GM18867 (cell line): ENCODE data around the gene SH3RF3.

Experiments used
- ATAC-seq: cut with Tn5 transposase; IDR thresholded peaks from one replicate; pipeline ENCODE4 v1.9.1; 2021; ENCODE audit warnings: mild to moderate bottlenecking, moderate library complexity; ENCODE audit not compliant: unreplicated experiment

SH3RF3 gene

DNA sequence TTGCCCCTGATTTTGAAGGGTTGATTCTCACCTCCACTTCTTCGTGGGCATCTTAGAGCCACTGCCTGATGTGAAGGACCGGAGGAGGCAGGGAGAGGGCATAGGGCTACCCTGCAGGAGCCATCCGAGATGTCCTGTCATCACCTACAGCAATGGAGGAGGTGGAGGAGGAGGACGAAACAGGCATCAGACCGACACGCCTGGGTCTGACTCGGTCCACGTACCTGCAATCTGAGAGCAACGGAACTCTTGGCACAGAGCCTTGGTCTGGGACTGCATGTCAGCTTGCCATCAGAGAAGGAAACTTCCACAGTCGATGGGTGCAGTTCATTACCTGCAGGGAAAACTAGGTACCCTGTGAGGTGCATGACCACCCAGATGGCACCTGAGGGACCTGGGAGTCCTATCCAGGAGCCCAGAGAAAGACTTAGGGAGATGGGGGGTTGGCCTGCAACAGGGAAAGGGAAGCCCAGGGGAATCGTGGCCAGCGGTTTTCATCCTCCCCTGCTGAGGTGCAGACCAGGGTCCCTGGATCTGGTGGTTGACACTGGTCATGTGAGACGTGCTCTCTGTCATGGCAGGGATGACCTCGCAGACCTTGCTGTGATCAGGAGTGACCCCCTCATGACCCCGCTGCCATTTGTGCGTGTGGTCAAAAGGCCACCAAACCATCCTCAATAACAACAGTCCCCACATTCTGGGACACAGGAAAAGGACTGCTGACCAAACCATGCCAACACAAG lies 293.9 kb downstream of the SH3RF3 start:
- no peak for ATAC-seq

DNA sequence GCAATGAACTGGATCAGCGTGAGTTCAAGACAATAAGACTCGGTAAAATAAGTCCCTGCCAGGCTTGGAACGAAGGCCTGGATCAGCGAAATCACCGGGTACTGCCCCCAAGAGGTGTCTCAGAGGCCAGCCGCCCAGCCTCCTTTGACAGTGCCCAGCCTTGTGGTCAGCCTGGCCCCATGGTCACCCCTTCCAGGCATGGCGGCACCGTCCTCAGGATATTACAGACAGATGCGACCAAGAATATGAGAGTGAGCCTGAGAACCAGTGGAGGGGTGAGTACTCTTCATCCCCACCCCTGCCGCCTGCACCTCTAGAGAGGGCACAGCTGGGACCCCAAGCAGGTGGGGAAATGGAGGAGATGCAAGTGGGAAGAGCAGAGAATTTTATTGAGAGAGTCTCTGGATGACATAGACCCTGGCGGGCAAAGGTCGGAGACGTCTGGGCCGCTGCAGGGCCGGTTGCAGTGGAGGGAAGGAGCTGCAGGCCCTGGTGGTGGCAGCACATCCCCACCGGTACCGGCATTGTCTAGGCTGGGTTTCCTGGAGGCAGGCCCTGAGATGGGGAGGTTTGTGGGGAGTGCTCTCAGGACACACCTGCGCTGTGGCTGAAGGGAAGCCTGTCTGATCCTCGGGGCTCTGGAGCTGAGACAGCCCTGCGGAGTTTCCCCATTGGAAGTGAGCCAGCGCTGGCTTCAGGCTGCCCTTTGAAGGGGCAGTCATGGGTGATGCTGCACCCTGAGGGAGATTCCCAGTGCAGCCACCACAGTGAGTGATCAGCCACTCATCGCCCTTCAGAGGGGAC lies 294.8 kb downstream of the SH3RF3 start:
- ATAC-seq: no peak

DNA sequence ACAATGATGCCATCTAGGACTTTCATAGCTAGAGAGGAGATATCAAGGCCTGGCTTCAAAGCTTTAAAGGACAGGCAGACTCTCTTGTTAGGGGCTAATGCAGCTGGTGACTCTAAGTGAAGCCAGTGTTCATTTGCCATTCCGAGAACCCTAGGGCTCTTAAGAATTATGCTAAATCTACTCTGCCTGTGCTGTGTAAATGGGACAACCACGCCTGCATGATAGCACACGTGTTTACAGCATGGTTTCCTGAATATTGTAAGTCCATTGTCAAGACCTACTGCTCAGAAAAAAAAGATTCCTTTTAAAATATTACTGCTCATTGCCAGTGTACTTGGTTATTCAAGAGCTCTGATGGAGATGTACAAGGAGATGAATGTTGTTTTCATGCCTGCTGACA lies 296.4 kb downstream of the SH3RF3 start:
- ATAC-seq: no peak

DNA sequence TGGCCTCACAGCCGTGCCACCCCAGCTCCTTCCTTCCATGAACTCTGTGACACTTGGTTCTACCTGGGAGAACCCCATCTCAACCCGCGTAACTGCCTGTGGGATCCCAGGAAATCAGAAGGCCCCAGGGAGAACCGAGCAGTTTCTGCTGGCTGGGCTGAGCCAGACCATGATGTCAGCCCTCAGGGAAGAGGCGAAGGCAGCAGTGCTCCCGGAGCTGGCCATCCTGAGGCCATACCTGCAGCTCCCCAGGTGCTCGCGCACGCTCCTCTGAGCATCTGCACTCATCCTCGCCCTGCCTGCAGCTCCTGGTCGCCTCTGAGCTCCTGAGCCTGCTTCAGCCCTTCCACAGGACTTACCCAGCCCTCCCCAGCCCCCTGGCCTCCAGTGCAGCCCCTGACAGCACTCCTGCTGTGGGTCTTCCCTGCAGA lies 298.7 kb downstream of the SH3RF3 start:
- no peak for ATAC-seq

DNA sequence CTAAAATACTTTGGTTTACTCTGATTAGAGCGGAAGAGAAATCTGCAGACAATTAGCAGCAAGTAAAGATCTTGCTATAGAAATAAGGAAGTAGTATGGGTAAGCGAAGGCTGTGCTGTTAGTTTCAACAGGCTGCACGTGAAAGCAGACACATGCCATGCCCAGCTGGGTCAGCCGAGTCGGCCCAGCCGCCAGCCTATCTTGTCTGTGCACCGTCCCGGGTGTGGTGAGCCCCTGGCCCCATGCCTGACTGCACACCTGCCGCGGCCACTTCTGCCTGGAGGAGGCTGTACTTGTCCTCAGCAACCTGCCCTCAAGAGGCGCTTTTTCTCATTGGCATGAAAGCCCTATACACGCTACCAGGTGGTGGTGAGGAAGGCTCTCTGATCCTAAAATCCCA lies 299.3 kb downstream of the SH3RF3 start:
- no peak for ATAC-seq

DNA sequence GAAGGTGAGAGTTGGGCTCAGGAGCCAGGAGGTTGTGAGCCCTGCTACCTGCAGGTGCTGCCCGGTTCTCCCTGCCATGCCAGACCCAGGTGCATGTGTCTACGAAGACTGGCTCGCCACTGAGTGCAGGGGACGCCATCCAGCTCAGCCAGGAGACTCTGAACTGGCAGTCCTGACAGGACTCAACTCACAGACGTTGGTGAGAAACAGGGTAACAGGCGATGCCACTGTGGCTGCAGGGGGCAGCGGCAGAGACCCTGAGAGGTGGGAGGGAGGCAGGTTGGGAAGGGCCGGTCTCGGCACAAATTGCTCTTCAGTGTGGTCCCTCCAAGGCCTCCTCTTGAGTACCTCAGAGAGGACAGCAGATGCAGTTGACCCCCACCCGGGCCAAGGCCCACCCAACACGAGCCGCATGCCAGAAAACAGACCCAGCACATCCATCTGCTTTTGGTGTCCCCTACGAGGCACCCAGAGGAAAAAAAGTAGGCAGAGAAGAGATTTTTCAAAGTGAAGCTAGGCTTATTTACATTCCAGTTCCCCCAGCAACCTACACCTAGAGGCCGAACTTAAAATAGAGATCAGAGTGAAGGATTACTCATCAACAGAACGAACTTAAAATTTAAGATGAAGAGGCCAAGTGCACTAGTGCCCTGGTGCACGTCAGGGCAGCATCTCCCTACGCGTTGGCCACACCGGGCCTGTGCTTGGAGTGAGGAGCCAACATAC lies 300.0 kb downstream of the SH3RF3 start:
- ATAC-seq: no peak

DNA sequence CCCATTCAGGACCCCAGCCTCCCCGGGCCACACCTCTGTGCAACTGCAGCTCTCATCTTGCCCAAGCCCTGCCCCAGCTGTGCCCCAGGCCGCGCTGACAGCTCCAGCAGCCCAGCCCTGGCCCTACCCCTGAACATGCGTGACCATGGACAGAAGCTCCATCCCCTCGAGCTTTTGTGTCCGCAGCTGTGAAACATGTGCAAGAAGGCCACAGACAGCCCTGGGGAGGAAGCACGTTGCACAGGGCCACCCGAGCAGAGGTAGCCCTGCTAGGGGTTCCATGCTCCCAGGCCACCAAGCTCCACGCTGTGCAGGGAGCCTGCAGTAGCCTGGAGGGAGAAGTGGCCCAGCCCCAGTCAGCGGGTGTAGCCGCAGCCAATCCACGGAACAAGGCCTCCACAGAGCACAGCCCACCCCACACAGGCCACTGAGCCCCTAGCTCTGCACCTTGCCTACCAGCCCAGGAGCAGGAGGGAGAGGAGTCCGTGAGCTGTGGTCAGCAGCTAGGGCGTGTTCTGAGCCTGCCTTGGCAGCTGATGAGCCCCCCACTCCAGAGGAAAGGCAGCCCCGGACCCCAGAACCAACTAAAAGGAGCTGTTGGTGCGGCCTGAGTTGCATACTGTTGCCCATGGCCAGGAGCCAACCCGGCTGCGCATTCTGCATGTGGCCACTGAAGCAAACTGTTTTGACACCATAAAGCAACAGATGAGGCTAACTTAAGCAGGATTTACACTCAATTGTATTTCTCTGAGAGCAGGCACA lies 300.7 kb downstream of the SH3RF3 start:
- ATAC-seq: no peak

DNA sequence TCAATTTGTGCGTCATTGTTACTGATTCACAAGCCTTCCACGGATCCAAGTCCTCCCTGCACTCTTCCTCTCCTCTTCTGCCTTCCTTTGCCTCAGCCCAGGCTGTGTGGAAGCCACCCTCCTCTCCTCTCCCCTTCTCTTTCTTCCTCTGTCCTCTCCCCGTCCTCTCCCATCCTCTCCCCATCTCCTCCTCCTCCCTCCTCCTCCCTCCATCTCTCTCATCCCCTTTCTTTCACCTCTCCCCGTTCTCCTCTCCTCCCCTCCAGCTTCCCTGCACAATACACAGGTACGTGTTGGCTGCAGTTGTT lies 301.3 kb downstream of the SH3RF3 start:
- ATAC-seq: no peak

DNA sequence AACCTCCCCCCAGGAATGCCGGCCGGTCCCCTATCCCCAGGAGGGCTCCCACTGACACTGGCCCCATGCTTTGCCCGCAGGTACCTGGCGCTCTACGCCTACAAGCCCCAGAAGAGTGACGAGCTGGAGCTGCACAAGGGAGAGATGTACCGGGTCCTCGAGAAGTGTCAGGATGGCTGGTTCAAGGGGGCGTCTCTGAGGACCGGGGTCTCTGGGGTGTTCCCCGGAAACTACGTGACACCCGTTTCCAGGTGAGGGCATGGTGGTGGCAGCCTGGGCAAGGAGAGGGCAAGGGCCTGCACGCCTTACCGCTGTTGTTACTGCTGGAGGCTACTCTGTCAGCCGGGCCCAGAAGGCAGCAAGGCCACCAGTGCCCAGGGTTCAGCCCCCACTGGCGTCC lies 303.4 kb downstream of the SH3RF3 start:
- ATAC-seq: no peak

DNA sequence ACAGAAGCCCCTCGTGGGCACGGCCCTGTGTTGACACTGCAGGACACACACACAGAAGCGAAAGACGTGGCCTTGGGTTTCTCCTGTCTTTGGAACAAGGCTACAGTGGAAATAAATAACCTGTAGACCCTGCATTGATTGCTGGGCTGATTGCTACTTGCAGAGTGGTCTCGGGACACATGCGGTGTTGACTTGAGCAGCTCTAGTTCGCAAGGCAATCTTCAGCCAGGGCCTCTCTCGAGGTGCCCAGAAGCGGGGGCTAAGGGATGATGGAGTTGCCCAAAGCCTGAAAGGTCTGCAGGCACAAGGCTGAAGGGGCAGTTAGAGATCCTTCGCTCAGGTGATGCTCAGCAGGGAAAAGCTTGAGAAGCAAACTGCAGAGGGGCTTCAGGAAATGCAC lies 304.5 kb downstream of the SH3RF3 start:
- no peak for ATAC-seq

DNA sequence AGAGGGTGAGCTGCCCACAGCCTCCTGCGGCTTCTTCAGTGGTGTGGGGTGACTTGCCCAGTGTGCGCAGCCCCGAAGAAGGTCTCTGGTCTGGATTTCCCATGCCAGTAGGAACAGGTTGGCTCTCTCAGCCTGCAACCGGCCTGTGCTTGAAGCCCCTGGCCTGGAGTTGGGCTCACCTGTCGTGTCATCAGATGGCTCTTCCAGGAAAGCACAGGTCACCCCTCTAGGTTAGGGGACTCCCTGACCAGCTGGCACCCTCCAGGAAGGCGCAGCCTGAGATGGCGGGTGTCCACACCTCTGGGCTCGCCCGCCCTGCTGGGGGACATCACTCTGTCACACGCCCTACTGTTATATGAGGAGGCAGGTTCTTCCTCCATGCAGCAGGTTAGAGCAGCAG lies 304.9 kb downstream of the SH3RF3 start:
- no peak for ATAC-seq

DNA sequence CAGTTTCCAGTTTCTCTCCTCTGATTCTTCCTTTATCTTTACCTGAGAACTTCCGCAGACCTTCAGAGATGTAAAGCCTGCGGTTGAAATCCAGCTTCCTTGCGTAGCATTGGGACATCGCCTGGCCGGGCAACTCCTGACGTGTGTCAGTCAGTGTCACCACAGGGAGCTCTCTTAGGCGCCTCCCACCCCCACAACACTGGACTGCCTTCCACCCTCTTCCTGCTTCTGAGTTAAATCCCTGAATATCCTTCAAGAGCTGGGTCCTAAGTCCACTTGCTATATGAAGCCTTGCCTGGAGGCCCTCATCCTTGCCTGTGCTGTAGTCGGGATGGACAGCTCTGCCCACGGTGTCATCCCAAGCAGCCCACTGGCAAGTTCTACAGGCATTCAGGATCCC lies 305.3 kb downstream of the SH3RF3 start:
- no peak for ATAC-seq

DNA sequence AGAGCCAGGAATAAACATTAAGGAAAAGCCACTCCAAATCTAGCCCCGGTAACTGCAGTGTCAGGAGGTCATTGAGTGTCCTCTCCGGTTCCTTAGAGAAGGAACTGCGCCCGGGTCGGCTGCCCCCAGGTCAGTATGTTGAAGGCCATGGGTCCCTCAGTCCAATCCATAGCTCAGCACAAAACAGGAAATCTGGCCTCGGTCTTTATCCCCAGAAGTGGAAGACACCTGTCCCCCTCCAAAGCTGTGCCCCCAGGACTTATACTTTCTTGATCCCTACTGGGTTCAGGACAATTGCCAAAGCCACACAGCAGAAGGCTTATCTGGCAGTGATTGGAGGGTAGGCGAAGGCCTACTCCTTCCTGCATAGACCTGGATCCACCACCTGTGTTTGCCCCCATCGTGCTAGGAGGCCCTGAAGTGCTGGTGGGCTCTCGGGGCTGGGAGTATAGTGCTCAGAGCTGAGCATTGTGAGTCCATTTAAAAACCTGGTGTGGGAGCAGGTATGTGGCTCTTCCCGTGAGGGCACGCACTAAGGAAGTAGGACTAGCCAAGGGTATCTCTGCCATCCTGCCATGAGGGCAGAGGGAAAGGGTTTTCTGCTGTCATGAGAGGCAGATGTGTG lies 306.2 kb downstream of the SH3RF3 start:
- no peak for ATAC-seq

DNA sequence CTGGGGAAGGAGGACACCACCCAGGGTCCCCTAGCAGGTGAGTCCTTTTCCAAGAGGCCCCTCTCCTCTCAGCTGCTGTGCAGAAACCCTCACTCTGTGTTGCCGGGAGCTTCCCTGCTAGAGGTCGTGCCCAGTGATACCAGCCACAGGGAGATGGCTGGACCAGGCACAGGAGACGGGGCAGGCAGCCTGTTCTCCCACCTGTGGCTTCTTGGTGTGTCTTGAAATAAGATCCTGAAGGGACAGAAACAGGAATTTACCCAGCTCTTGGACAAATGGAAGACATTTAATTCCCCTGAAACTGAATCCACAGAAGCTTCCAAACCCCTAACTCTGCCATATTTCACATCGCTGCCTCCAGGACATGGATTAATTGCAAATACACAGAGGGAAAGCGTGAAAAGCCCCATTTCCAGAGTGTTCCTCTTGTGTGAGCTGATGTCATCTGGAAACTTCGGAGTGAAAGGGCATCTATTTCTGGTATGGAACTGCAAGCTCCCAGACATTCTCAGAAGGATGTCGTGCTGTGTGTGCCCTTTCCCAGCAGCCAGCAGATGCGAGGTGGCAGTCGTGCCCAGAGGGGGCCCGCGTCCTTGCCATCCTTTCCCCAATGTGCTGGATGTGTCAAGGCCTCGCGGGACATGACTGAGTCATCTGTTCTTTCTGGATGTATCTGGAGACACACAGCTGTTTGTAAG lies 307.0 kb downstream of the SH3RF3 start:
- no peak for ATAC-seq

DNA sequence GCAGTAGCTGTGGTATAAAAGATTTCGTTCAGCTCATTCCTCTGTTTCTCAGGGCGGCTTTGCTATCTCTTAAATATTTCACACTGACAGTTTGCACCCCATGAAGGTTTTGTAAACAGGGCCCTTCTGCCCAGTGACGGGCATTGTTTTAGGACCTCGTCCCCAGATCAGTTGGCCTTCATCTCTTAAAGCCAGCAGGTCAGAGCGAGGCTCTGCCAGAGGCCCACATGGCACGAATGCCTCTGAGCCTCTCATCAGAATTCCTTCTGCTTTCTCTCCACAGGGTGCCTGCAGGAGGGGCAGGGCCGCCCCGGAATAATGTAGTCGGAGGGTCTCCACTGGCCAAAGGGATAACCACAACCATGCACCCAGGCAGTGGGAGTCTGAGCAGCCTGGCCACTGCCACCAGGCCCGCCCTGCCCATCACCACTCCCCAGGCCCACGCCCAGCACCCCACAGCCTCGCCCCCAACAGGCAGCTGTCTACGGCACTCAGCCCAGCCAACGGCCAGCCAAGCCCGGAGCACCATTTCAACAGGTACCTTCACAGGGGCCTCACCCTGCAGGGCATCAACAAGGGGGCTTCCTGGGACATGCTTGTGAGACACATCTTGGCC lies 307.7 kb downstream of the SH3RF3 start:
- ATAC-seq: no peak

DNA sequence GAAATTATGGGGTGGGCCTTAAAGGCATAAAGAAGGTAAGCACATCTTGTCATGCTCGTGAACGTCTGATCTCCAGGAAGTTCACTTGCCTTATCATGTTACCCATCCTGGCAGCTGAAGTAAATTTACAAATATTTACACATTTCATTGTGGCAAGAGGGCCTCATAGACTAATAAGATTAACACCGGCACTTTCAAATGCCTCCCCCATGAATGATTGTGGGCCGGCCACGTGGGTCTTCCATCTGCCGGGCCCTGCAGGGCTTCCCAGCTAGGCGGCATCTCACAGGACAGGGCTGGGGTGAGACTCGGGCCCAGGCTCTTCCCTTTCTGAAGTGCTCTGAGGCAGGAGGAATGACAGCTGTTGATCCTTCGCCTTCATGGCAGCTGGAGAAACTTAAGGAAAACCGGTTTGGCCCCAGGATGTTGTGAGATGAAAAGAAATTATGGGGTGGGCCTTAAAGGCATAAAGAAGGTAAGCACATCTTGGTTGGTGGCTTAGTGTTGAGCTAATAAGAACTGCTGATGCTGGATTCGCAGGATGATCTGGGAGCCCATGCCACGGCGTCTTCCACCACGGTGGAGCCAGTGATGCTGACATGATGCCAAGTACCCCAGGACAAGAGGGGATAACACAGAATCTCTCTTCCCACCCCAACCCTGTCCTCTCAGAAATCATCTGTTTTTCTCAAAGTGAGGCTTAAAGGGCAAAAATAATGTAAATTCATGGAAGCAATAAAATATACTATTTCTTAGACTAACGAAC lies 308.5 kb downstream of the SH3RF3 start:
- no peak for ATAC-seq

DNA sequence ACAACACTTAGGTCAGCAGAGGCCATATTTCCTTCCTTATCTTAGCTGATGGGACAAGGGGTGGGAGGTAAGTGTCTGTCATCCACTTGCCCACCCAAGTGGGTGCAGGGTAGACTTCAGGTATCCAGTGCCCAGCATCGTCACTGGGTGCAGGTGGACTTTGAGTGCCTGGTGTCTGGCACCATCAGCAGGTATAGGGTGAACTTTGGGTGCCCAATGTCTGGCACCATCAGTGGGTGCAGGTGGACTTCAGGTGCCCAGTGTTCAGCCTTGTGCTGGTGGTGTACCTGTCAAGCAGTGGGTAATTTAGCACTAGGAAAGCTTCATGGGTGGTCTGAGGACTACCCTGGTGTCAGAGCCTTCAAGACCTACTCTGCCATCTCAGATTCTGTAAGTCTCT lies 309.1 kb downstream of the SH3RF3 start:
- ATAC-seq: no peak

DNA sequence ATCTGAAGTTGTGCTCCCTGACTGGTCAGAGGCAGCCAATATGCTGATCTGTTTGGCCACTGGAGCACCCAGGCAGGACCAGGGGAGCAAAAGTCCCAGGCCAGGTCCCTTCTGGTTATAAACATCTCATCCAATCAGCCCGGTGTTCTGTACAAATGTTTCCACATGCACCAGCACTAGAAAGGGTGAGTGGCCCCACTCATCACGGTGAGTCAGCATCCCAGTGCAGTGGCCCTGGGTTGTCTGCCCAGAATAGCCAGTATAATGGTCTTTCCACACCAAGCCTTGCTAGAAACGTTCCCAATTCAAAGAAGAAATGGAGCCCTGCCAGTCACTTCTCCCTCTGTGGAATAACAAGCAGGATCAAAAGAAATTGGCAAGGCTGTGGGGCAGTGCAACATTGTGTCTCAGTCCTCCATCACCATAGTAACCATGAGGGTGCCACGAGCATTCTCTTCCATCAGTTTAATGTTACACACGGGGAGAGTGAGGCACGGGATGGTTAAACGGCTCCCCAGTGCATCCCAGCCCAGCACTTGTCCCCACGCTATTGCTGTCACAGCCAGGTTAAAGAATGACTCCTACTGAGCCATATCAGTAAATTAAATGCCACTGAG lies 309.9 kb downstream of the SH3RF3 start:
- ATAC-seq: no peak

DNA sequence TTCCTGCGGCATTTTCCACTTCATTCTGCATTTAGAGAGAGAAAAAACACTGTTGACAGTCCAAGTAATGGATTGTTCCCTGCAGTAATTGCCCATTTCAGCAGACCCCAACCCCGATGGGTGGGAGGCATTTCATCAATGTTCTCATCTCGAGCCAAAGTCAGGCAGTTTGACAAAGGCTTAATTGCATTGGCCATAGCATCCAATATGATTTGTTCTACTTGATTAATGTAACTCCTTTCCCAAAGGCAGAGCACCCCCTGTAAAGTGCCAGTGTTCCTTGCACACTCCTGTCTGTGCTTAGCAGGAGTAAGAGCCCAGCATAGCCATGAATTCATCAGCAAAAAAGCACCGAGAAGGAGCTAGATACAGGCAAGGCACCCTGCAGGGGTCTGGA lies 310.4 kb downstream of the SH3RF3 start:
- ATAC-seq: no peak
